NCI-H510A (cell line): Measurements from ENCODE around the gene LMNA.

ENCODE experiments used
- DNase-seq: peaks from one replicate; lab custom pipeline; 2025; lab: John Stamatoyannopoulos, UW

The LMNA gene

DNA sequence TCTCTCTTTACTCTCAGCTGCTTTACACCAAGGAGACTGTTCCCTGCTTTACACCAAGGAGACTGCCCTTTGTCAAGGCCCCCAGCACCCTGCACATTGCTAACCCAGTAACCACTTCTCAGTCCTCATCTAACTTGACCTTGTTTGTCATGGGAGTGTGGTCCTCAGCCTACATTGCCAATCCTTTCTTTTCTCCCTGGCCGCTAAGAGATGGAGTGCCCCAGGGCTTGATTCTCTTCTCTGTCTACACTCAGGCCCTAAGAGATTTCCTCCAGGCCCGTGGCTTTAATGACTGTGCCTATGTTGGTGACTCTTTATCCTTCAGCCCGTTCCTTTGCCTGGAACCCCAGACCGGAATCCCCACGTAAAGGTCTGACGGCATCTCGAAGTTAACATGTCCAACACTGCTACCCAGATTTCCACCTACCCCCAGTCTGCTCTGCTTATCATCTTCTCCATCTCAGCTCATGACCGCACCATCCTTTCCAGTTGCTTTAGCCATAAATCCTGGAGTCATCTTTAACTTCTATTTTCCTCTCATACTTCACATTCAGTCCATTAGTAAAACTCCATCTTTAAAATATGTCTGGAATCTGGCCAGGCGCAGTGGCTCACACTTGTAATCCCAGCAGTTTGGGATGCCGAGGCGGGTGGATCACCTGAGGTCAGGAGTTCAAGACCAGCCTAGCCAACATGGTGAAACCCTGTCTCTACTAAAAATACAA is 29.4 kb downstream of the LMNA start:
- DNase-seq: no peak

DNA sequence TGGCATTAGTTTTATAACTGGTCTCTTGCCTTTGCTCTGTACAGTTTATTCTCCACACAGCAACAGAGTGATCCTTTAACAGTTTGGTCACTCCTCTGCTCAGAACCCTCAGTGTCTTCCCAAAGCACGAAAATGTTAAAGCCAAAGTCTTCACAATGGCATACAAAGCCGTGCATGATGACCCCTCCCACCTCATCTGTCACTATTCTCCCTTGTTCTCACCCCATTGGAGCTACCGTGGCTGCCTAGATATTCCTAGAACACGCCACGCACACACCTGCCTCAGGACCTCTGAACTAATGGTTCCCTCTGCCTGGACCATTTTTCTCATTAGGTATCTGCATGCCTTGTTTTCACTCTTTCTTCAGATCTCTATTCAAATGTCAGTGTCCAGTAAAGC is 30.2 kb downstream of the LMNA start:
- no peak for DNase-seq

DNA sequence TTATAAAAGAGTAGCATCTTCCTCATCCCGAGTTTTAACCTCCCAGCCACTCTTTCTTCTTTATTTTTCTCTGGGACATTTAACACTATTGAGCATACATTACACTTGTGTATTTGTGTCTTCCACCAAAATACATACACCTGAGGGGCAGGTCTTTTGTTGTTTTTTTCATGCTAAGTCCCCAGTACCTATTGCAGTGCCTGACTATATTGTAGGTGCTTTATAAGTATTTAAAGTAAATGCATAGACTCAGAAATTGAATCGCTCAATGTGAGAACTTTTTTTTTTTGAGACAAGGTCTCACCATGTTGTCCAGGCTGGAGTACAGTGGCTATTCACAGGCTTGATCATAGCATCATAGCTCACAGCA is 31.1 kb downstream of the LMNA start:
- DNase-seq: no peak

DNA sequence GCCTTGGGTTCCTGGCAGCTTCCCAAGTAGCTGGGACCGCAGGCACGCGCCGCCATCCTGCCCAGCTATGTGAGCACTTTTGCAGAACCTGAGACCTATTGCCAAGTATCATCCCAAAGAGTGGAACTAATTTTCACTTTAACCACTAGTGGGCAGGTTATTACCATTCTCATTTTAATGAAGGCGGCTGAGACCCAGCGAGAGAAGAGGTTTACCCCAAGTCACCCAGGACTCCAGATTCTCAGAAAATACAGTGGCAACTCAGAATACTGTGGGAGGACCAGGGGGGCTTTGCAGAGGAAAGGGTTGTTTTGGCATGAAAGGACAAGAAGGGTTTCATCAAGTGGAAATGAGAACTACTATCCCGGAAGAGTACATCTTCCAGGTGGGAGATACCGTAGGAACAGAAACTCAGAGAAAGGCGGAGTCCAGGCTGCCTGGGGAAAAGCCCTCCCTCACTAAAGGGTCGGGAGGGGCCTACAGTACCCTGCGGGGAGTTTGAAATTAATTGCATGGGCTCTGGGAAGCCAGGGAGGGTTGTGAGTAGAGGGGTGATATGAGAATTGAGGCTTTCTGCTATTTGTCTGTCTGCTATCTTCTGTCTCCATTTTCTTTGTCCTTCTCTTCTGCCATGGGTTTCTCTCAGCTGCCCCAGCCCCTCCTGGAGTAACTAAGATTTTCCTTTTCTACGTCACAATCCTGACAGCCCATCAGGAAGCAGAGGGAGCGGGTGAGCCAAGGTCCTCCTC is 31.7 kb downstream of the LMNA start:
- peak; percentile 71 for DNase-seq

GRCh38 chr1:156146769-156147405 is 32.4 kb downstream of the LMNA start:
- DNase-seq: no peak

DNA sequence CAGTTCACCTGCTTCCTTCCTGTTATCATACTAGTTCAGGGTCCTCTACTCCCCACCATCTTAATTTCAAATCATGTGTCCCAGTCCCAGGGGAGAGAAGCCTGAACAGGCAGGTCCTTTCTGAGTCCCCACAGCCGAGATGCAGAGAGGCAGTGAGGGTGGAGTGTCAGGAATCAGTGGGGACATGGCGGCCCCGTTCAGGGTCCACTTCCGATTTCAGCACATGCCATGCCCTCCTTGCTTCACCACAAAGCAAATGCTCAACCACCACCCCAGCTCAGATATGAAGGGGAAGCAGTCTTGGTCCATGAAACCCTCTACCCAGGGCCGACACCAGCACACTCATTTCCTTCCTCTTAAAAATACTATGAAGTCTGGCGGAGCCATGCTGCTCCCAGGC is 33.7 kb downstream of the LMNA start:
- DNase-seq: no peak

GRCh38 chr1:156149374-156150332 is 35.1 kb downstream of the LMNA start:
- no peak for DNase-seq

DNA sequence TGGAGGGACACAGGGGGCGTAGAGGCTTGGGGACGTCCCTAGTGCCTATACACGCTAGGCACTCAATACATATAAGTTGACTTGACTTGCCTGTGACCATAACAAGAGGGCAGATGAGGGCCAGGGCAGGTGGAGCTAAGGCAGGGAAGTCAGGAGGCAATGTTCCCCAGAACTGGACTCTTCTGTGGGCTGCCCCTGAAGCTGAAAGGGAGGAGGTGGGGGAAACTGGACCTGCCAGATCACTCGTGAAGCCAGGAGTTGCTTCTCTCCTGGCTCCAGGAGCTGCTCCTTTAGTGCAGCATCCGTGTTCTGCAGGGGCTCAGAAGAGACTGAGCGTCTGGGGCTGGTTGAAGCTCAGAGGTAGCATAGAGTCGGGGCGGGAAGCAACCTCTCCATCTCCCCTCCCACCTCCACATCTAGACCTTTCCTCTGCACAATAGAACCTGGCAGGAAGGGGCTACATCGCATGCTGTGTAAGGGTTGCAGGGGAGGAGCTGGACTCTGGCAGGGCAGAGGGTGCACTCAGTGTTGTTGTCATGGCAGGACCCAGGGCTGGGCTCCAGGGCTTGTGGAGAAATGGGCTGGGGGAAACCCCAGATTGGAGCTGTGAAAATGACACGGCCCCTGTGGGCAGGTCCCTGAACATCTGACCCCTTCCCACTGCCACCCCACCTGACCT is 36.0 kb downstream of the LMNA start:
- no peak for DNase-seq

DNA sequence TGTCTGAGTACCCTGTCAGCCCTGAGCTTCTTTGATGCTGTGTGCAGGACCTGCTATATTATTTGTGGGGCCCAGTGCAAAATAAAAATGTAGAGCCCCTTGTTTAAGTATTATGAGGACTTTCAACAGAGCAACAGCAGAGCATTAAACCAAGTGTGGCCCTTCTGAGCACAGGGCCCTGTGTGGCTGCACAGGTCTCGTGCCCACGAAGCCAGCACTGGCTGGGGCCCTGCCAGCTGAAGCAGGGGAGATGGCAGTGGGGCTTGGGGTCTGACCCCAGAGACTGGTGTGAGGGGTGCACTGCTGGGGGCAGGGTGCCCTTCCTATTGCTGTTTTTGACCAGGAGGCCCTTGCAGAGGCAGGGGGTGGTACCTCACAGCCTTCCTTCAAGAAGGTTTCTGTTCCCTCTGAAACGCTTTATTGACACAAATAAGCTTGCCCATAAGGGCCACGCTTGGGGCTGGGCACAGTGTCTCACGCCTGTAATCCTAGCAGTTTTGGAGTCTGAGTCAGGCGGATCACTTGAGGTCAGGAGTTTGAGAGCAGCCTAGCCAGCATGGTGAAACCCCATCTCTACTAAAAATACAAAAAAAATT is 36.7 kb downstream of the LMNA start:
- DNase-seq: no peak

GRCh38 chr1:156152628-156153027 is 38.1 kb downstream of the LMNA start:
- no peak for DNase-seq

- DNase-seq: peak; percentile 88
These were observed 38.9 kb downstream of the LMNA start, which contains the start of gene SEMA4A for GRCh38 chr1:156153362-156153761. Gene SEMA4A (plus strand): TSS chr1:156153585. CDS start chr1:156154579, 994 bp downstream.

GRCh38 chr1:156154317-156154749 is 39.8 kb downstream of the LMNA start:
- DNase-seq: no peak

- DNase-seq: no peak
These were observed 41.4 kb downstream of the LMNA start for GRCh38 chr1:156155756-156156510.

- no peak for DNase-seq
These were observed 43.0 kb downstream of the LMNA start for GRCh38 chr1:156157506-156157905.

GRCh38 chr1:156157966-156158365 is 43.5 kb downstream of the LMNA start:
- DNase-seq: no peak

- DNase-seq: no peak
These were observed 45.7 kb downstream of the LMNA start for GRCh38 chr1:156160000-156160742.

DNA sequence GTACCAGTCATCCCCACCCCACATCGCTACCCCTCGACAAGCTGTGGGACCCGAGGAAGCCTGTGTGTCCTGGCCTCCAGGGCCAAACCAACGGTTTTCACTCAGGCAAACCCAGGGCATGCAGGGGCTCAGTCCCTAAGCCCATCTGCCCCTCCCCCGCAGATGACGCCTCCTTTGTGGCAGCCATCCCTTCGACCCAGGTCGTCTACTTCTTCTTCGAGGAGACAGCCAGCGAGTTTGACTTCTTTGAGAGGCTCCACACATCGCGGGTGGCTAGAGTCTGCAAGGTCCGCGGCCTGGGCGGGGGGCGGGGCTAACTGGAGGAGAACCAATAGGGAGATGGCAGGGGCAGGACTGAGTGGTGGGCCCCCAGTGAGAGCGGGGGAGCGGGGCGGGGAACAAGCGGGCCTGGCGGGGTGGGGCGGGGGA is 46.2 kb downstream of the LMNA start:
- peak; percentile 69 for DNase-seq

DNA sequence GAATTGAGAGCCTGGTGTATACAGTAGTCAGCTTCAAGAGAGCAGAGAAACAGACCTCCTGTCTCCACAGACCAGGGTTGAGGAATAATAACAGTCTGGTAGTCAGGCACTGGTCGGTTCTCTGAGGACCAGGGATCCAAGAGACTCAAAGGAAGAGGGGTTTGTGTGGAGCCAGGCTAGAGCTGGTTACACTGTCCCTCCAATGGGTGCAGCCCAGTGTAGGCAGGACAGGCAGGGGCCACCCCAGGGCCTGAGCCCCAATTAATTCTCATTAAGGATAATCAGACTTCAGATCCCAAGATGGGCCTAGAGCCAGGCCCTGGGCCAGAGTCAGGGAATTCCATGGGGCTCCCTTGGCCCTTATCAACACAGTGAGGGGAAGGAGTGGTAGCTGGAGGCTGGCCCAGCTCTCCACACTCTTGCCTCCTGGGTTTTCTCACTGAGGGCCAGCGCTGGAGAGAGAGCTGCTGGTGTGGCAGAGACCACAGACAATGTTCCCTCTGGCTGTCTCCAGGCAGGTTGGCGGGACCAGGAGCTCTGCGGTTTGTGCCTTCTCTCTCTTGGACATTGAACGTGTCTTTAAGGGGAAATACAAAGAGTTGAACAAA is 48.0 kb downstream of the LMNA start:
- no peak for DNase-seq

- DNase-seq: no peak
These were observed 49.2 kb downstream of the LMNA start for GRCh38 chr1:156163712-156164111.
